Jurkat, Clone E6-1 (cell line): ENCODE results near the gene EOLA1.
"Not testable (repeated sequence)": the region's sequence is repeated elsewhere in the genome, so short reads cannot be mapped to it uniquely, and the experiment has no call there.

Source experiments
- DNase-seq: peaks from one replicate; pipeline ENCODE4 v3.0.0-alpha.2; 2011; ENCODE audit warnings: low read depth, low spot score
- H3K4me3 ChIP-seq: 2 replicates; pipeline ENCODE4 v1.5.1; 2011; ENCODE audit warnings: mild to moderate bottlenecking, low read length, control low read depth, moderate library complexity

The EOLA1 gene

DNA sequence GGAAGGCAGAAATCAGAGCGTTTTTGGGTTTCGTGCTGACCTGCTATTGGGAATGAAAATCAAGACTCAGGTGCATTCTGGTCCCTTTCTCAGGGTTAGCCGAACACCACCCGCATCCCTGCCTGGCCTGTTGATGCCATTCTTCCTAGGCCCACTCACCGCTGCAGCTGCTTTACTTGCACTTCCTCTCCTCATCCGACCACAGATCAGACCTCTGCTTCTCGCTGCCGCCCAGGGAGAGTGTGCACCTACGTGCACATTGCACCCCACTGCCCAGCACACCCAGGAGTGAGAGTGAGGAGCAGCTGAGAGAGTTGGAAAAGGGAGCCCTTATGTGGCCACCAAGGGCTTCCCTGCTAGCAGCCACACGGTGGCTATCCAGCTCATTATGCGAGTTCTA is 3.3 kb upstream of the EOLA1 start:
- not testable (repeated sequence) for H3K4me3 ChIP-seq, DNase-seq

DNA sequence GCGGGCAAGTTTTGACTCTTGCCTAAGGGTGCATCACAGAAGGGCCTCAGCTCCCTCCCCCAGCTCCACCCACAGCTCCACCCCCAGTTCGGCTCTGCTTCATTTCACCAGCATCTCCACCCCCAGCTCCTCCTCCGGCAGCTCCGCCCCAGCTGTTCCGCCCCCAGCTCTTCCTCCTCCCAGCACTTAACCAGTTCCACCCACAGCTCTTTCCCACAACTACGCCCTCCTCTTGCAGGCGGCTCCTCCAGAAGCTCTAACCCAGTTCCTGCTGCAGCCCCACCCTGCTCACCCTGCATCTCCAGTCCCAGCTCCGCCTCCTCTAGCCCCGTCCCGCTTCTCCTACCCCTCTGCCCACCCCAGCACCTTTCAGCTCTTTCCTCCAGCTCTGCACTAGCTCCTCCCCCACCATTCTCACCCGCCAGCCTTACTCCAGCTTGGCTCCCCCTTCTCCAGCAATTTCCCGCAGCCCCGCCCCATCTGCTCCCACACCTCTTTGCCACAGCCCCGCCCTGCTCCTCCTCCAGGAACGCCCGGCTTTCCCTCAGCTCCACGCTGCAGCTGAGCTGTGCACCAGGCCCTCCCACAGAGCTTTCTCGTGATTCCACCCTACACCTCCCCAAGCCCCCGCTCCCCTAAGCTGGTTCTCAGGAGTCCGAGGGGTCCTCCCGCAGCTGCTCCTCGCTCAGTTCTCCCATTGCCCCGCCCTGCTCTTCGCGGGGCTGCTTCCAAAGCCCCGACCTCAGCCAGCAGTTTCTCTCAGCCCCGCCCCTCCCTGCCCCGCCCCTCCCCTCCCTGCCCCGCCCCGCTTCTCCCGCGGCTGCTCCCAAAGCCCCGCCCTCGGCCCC is 1.3 kb upstream of the EOLA1 start:
- peak overlapping the region; percentile 54 for H3K4me3 ChIP-seq
- DNase-seq, result peak; percentile 94

DNA sequence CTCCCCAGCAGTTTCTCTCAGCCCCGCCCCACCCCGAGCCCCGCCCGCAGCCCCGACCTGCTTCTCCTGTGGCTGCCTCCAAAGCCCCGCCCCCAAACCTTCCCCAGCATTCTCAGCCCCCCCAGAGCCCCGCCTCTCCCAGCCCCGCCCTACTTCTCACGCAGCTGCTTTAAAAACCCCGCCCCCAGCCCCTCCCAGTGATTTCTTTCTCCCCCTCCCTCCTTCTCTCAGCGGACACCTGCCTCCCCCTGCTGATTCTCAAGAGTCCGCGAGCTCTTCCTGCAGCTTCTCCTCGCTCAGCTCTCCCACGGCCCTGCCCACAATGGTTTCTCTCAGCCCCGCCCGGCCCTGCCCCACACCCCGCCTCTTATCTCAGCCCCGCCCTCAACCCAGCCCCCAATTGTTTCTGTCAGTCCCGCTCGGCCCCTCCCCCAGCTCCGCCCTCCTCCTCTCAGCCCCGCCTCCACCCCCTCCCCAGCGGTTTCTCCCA is 636 bp upstream of the EOLA1 start:
- DNase-seq, result peak; percentile 79
- peak overlapping the region; percentile 77 for H3K4me3 ChIP-seq

DNA sequence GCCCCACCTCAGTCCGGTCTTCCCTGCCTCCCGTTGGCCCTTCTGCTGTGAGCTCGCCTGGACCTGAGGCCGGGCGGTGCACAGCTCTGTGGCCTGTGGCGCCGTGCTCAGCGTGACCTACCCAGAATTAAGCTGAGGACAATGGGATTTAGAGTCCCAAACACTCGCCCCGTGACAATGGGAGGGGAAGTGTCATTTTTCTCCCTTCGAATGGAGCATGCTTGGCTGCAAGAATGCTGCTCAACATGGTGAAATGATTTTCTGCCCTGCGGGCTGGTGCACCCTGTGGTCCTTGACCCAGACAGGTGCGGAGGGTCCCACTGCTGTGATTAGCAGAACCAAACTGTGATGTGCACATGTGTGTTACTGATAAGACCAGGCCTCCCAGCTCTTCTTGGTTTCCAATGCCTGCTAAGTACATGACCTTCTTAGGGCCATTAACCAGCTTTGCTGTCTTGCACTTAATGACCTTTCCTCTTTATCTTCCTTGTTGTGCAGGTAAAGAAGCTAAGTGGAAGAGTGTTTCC is 772 bp downstream of the EOLA1 start:
- H3K4me3 ChIP-seq, result peak overlapping the region; percentile 77
- DNase-seq, result no peak

DNA sequence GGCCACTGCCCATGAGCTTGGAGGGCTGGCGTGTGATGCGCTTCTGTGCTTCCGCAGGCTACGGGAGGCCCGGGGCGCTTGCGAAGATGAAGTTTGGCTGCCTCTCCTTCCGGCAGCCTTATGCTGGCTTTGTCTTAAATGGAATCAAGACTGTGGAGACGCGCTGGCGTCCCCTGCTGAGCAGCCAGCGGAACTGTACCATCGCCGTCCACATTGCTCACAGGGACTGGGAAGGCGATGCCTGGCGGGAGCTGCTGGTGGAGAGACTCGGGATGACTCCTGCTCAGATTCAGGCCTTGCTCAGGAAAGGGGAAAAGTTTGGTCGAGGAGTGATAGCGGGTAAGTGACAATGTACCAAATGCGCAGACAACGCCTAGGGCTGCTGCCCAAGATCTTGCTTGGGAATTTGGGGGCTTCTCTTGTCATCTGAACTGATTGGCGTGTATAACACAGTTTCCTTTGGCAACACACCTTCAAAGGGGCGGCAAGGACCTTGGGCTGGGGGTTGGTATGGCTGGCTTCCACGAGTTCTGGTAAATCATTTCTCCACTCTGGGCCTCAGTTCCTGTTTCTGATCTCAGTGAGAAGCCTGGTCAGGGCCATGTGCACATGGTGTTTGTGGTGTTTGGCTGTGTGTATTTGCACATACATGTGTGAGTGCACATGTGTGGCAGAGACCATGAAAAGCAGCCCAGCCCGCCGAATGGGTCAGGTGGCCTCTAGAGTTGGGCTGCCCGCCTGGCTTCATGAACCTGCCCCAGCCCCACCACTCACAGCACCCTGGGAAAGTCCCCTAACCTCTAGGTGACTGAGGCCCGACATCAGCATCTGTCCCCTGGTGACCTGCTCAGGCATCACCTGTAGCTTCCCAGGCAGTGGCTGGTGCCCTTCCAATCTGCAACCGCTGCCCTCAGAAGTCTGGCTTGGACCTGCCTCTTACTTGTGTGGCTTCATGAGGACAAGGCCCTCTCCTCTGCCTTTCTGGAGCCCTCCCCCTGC is 5.0 kb downstream of the EOLA1 start:
- DNase-seq, H3K4me3 ChIP-seq: not testable (repeated sequence)

DNA sequence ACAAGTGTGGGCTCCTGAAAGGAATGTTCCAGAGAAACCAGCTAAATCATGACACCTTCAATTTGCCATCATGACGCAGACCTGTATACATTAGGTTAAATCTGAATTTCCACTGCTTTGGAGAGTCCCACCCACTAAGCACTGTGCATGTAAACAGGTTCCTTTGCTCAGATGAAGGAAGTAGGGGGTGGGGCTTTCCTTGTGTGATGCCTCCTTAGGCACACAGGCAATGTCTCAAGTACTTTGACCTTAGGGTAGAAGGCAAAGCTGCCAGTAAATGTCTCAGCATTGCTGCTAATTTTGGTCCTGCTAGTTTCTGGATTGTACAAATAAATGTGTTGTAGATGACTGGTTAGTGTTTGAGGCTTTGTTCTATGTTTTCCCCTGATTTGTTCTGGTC is 6.2 kb downstream of the EOLA1 start:
- H3K4me3 ChIP-seq, DNase-seq: not testable (repeated sequence)

DNA sequence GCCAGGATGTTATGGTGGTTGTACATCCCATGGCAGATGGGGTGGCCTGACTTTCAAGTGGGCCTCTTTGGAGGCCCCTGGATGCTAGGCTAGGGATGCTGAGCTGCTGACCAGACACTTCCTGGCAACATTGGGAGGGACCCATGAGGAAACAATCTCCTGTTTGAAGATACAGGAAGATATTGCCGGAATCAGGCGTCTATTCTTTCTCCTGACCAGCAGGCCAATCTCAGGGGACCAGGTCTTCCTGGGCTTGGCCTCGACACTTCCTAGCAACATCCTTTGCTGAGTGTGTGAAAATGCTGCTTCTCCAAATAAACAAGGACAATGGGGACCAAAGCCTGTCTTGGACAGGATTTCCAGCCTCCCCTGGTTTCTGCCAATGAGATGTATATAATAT is 7.0 kb downstream of the EOLA1 start:
- not testable (repeated sequence) for DNase-seq, H3K4me3 ChIP-seq

DNA sequence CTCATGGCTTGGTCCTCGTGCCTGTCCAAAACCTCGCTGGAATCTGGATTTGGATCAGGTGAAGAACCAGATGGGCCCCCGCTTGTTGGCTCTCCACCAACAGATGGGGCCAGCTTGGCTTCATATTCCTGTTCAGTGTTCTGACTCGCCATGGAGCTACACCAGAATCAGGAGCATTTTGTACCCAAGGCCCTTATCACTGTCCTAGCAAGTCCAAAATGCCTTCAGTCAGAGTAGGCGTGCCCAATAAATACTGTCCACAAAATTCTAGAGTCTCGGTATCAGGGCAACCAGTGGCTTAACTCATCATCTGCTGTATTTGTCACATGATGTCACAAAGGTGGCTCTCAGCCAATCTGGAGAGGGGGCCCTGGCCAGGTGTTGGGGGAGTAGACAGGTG is 8.9 kb downstream of the EOLA1 start, which contains the start of gene HSFX3:
HSFX3 (minus strand) TSS at position 224 of the 400 bp plus-strand sequence; CDS start at position 152, 72 bp downstream.
- not testable (repeated sequence) for DNase-seq

DNA sequence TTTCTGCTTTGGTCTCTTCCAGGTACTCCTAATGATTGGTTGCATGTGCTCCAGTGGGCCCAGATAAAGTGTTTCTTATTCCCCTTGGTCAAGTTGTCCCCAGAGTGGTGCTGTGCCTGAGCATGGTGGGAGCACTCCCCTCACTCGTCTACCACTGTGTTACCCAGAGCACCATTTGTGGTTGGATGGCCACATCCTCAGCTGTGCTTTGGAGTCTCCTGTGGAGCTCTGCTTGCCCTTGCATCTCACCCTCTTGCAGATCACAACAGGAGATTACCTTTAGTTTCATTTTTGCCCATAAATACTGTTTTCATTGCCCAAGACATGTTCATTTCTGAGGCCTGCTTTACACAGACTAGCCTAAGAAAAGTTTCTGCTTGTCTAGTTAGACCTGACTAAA is 9.6 kb downstream of the EOLA1 start:
- not testable (repeated sequence) for DNase-seq, H3K4me3 ChIP-seq

More for the DNA sequence above, 8.9 kb downstream of the EOLA1 start, which contains the start of gene HSFX3:
- not testable (repeated sequence) for H3K4me3 ChIP-seq

DNA sequence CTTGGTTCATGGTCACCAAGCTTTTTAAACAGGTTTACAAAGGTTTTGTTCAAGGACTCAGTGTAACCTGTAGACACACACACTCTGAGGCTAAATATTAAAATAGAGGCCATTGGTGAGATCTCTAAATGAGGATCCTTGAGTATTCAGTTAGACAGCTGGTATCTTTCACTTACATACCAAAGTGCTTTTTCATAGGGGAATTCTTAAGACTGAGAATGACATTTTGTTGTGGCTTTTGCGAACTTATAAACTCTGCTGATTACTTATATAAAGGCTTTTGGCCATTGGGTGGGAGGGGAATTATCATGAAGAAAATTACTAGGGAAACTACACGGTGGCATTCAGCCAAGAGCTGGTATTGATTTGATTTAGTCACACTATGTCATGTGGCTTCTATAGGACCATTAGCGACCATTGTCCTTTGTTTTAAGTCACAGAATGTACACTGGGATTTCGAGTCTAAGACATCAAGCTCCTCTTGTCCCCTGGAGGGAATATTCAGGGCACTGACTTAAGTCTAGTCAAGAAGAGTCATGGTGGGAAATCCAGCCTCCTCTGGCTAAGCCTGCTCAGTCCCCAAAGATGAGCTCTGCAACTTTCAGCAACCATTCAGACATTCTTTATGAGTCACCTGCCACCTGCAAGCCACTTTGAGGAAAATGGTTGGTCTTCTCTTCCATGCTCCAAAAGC is 10.6 kb downstream of the EOLA1 start:
- not testable (repeated sequence) for DNase-seq

DNA sequence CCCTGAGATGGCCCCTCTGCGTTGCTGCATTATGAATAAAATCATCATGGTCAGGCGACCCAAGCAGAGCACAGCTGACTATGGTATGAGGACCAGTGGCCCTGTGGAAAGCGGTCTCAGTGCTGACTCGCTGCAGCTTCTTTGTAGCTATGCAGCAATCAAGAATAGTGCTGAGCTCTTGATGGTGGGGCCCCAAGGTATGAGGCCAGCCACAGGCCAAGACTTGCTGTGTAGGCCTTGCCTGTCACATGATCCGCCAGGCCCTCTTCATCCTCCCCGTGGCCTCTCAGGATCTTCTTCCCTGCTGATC is 11.1 kb downstream of the EOLA1 start:
- DNase-seq, result not testable (repeated sequence)

More for the DNA sequence above, 10.6 kb downstream of the EOLA1 start:
- H3K4me3 ChIP-seq, result not testable (repeated sequence)

DNA sequence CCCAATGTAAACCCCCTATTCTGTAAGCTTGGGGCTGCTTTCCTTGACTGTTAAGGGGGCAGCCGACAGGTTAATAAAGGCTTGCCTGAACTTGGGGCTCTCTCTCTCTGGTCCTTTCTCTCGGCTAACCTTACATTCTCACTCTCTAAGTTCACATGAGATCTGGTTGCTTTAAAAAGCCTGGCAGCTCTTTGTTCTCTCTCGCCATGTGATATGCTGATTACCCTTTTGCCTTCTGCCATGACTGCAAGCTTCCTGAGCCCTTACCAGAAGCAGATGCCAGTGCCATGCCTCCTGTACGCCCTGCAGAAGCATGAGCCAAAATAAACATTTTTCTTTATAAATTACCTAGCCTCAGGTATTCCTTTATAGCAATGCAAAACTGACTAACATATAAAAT is 14.4 kb downstream of the EOLA1 start:
- not testable (repeated sequence) for DNase-seq, H3K4me3 ChIP-seq

More for the DNA sequence above, 11.1 kb downstream of the EOLA1 start:
- H3K4me3 ChIP-seq, result not testable (repeated sequence)

DNA sequence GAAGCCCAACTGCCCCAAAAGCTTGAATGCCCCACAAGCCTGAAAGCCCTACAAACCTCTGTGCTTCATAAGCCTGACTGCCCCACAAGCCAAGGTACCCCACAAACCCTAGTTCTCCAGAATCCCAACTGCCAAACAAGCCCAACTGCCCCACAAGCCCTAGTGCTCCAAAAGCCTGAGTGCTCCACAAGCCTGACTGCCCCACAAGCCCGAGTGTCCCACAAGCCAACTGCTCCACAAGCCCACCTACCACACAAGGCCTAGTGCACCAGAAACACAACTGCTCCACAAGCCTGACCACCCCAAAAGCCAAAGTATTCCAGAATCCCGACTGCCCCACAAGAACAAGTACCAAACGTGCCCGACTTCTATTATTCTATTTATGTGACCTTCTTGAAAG is 22.5 kb downstream of the EOLA1 start:
- DNase-seq, result no peak
- no peak overlapping the region for H3K4me3 ChIP-seq

DNA sequence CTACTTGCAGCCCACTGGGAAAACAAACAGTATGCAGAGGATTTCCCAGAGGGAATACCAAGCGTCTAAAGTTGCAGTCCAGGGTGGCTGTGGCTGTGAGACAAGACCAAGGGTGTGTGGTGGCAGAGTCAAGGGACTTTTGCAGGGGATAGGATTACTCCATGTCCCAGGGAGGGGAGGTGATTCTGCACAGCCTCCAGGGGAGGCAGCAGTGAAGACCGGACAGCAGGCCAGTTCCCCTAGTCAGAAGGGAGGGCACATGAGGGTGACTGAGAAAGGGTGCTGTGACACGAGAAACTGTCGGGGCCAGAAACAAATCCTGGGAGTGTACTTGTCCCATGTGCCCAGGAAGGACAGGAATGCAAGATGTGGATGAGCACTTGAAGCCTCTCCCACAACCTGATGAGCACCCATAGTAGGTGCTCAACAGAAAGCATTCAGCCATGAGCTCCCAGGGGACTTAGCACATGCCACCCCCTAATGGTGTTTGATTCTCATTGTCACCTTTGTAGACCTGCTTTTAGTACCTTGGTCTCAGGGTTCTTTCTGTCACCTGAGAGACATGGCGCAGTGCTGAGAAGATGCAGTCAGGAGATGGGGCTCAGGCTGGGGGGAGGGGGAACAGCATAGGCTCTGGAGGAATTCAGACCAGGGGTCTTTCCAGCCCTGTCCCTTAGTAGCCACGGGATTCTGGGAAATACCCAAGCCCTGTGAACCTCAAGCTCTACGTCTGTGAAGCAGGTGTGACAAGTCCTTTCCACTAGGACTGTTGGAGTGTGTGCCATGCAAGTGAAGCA is 27.0 kb downstream of the EOLA1 start:
- no peak for DNase-seq
- no peak overlapping the region for H3K4me3 ChIP-seq

DNA sequence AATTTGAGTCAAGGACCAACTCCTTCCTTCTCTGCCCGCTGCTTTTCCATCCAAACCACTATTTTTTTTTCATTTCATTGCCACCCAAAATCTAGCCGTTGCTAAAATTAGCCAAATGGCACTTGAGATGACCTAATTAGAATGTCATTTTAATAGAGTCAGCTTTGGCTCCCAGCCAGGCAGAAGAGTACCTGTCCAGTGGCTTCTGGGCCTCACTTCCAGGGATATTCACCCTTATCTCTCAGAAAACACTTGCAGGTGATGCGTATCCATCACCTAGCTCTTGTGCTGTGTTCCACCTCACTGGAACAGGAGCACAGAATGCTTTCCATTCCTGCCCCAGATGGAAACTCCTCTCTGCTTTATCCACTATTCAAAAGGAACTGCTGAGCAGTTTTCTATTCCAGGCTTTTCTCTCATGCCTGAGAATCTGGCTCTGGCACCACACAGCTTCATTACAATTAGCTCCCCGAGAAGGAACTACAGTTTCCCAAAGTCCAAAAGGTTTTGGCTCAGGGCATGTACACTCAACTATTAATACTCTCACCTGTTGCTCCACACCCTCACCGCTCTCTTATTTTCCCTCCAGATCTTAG is 28.0 kb downstream of the EOLA1 start:
- DNase-seq, result no peak
- no peak overlapping the region for H3K4me3 ChIP-seq

DNA sequence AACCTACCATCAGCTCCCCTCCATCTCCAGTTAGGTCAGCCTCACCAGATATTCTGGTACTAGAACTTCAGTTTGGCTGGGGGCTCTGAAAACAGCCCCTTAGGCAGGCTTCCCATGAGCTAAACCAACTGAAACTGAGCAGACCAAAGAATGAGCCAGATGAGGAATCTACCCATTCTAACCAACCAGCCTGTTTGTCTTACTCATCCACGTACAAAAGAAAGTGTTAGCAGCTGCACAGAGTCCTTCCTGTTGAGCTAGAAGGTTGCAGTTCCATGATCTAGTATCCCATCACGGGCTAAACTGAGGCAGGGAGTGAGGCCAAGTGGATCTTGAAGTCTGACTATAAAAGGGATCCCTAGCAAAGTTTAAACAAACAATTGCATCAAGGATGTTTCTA is 29.0 kb downstream of the EOLA1 start:
- no peak for DNase-seq
- no peak overlapping the region for H3K4me3 ChIP-seq

DNA sequence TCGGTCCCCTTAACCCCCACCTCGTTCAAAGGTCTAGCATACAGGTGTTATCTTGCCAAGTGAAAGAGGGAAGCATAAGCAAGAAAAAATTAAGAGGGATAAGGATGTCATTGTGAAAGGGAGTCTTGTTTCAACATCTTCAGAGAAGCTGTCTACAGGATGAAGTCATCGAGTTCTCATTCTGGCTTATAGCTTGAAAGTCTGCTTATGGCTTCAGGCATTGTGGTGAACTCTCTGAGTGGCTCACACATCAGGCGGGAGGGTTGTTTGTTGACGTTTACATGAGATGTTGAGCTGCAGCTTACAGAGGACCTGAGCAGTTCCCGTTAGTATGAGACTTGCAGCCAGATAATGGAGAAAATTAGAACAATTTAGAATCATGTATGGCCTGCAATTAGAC is 29.9 kb downstream of the EOLA1 start:
- H3K4me3 ChIP-seq, result no peak overlapping the region
- no peak for DNase-seq

DNA sequence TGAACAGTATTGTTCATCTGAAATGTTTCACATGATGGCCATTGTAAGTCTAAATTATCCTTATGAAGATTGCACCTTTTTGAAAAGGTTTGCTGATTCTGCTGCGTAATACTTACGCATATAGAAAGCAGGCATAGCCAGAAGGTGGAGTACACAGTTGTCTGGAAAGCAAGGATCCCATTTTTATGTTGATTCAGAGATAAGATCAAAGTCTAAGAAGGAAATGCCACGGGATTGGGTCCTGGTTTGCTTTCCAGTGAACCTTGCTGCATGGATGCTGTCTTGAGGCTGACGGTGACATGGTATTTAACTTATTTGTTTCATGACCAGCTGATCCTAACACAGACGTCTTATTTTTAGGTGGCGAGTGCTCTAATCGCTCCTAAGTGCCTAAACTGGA is 31.0 kb downstream of the EOLA1 start:
- no peak for DNase-seq
- no peak overlapping the region for H3K4me3 ChIP-seq
